ENCODE measurements around the gene NELFCD.
"Not testable (repeated sequence)": the region's sequence is repeated elsewhere in the genome, so short reads cannot be mapped to it uniquely, and the experiment has no call there.

The NELFCD gene

GRCh38 chr20:58982406-58983114, 1.5 kb downstream of the NELFCD start:
- Histone ChIP-seq H3K9me3 (ENCODE audit: insufficient read depth, low read length) (no peaks in the 10 kb centered on the region), H3K9ac (ENCODE audit: insufficient read length, low read depth) (no peak overlapping the region), H3K27me3 (ENCODE audit: insufficient read depth, insufficient read length) (no peaks in the 10 kb centered on the region), H3K4me3 (ENCODE audit: insufficient read length, low read depth) (no peak overlapping the region), H3K36me3 (ENCODE audit: insufficient read depth, insufficient read length, low read length) (peaks cover 37% of the 10 kb centered on the region), H3K4me1 (ENCODE audit: insufficient read depth, insufficient read length) (peaks cover 5% of the 10 kb centered on the region)
- no peak for TF ChIP-seq SUZ12 (IDR thresholded peaks at IDR 0.05; ENCODE audit: extremely low read depth, insufficient read depth, insufficient read length)
- DNase-seq (ENCODE audit: low read depth, low spot score), result no peak

GRCh38 chr20:58983115-58983468, 2.0 kb downstream of the NELFCD start:
- peaks cover 42% of the 10 kb centered on the region for H3K36me3 ChIP-seq (ENCODE audit: insufficient read depth, insufficient read length, low read length)
- not testable (repeated sequence) for H3K4me3 ChIP-seq (ENCODE audit: insufficient read length, low read depth); H3K9ac ChIP-seq (ENCODE audit: insufficient read length, low read depth); H3K4me1 ChIP-seq (ENCODE audit: insufficient read depth, insufficient read length); DNase-seq (ENCODE audit: low read depth, low spot score); H3K27me3 ChIP-seq (ENCODE audit: insufficient read depth, insufficient read length); H3K9me3 ChIP-seq (ENCODE audit: insufficient read depth, low read length)

DNA sequence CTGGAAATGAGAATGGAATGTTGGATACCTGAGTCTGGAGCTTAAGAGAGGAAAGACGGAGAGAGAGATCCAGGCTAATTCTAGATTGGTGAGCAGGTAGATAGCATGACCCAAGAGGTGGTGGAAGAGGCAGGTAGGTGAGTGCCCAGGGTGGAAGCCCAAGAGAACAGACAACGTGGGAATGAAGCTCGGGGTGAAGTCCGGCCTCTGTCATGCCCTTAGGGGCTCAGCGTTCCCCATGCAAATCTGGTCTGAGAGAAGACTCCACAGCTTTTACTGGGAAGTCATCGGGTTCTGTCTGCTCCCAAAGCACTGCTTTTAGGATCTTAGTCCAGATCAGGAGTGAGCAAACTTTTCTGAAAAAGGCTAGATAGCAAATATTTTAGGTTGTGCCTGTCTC, 3.6 kb downstream of the NELFCD start:
- H3K4me3 ChIP-seq (ENCODE audit: insufficient read length, low read depth), result no peak overlapping the region
- H3K9me3 ChIP-seq (ENCODE audit: insufficient read depth, low read length), result no peaks in the 10 kb centered on the region
- DNase-seq (ENCODE audit: low read depth, low spot score), result no peak
- H3K36me3 ChIP-seq (ENCODE audit: insufficient read depth, insufficient read length, low read length), result peaks cover 58% of the 10 kb centered on the region
- H3K27me3 ChIP-seq (ENCODE audit: insufficient read depth, insufficient read length), result no peaks in the 10 kb centered on the region
- peaks cover 5% of the 10 kb centered on the region for H3K4me1 ChIP-seq (ENCODE audit: insufficient read depth, insufficient read length)
- no peak overlapping the region for H3K9ac ChIP-seq (ENCODE audit: insufficient read length, low read depth)
- TF ChIP-seq ZNF274 (IDR thresholded peaks at IDR 0.05; ENCODE audit: low read depth, low read length), result no peak
- TF ChIP-seq SUZ12 (IDR thresholded peaks at IDR 0.05; ENCODE audit: extremely low read depth, insufficient read depth, insufficient read length), result no peak
- TF ChIP-seq YY1 (IDR thresholded peaks at IDR 0.05; ENCODE audit: insufficient read depth, insufficient read length), result no peak

DNA sequence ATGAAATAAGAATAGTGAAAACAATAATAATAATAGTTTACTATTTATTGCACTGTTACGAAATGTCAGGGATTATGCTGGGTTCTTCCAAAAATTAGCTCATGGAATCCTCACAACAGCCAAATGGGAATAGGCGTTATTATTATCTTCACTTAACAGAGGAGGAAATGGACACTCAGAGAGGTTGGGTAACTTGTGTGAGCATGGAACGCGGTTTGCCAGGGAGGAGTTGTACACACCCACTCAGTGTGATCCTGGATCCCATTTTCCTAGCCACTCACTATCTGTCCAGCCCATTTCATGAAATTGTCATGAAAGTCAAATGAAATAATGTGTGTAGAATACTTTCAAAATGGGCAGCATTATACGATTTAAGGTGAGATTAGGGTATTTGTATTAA, 4.6 kb downstream of the NELFCD start:
- H3K36me3 ChIP-seq (ENCODE audit: insufficient read depth, insufficient read length, low read length), result peaks cover 67% of the 10 kb centered on the region
- peaks cover 5% of the 10 kb centered on the region for H3K4me1 ChIP-seq (ENCODE audit: insufficient read depth, insufficient read length)
- no peak overlapping the region for H3K4me3 ChIP-seq (ENCODE audit: insufficient read length, low read depth)
- no peak for TF ChIP-seq YY1 (IDR thresholded peaks at IDR 0.05; ENCODE audit: insufficient read depth, insufficient read length)
- no peak for TF ChIP-seq SUZ12 (IDR thresholded peaks at IDR 0.05; ENCODE audit: extremely low read depth, insufficient read depth, insufficient read length)
- no peak overlapping the region for H3K9ac ChIP-seq (ENCODE audit: insufficient read length, low read depth)
- H3K9me3 ChIP-seq (ENCODE audit: insufficient read depth, low read length), result no peaks in the 10 kb centered on the region
- no peak for DNase-seq (ENCODE audit: low read depth, low spot score)
- no peaks in the 10 kb centered on the region for H3K27me3 ChIP-seq (ENCODE audit: insufficient read depth, insufficient read length)

DNA sequence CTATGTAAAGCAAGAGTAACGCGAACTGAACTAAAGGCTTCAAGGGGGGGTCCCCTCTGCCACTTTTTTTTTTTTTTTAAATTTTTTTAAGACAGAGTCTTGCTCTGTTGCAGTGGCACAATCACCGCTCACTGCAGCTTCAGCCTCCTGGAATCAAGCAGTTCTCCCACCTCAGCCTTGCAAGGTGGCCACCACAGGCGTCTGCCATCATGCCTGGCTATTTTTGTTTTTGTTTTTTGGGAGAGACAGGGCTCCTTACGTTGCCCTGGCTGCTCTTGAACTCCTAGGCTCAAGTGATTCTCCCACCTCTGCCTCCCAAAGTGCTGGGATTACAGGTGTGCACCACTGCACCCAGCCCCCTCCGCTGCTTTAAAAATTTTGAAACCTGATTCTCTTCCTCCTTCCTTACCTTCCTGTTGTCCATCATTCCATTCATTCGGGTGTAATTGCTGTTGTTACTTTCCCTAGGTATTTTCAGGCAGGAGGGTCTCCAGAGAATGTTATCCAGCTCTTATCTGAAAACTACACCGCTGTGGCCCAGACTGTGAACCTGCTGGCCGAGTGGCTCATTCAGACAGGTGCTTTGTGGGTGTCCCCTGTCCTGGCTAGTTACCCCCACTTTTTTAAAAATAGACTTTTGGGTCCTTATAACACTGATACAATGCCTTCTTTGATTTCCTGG, 5.4 kb downstream of the NELFCD start:
- no peaks in the 10 kb centered on the region for H3K27me3 ChIP-seq (ENCODE audit: insufficient read depth, insufficient read length)
- no peak overlapping the region for H3K9ac ChIP-seq (ENCODE audit: insufficient read length, low read depth)
- no peak overlapping the region for H3K4me3 ChIP-seq (ENCODE audit: insufficient read length, low read depth)
- DNase-seq (ENCODE audit: low read depth, low spot score), result no peak
- no peaks in the 10 kb centered on the region for H3K9me3 ChIP-seq (ENCODE audit: insufficient read depth, low read length)
- peaks cover 5% of the 10 kb centered on the region for H3K4me1 ChIP-seq (ENCODE audit: insufficient read depth, insufficient read length)
- peaks cover 74% of the 10 kb centered on the region for H3K36me3 ChIP-seq (ENCODE audit: insufficient read depth, insufficient read length, low read length)
- no peak for TF ChIP-seq YY1 (IDR thresholded peaks at IDR 0.05; ENCODE audit: insufficient read depth, insufficient read length)
- TF ChIP-seq SUZ12 (IDR thresholded peaks at IDR 0.05; ENCODE audit: extremely low read depth, insufficient read depth, insufficient read length), result no peak
- TF ChIP-seq ZNF274 (IDR thresholded peaks at IDR 0.05; ENCODE audit: low read depth, low read length), result no peak

DNA sequence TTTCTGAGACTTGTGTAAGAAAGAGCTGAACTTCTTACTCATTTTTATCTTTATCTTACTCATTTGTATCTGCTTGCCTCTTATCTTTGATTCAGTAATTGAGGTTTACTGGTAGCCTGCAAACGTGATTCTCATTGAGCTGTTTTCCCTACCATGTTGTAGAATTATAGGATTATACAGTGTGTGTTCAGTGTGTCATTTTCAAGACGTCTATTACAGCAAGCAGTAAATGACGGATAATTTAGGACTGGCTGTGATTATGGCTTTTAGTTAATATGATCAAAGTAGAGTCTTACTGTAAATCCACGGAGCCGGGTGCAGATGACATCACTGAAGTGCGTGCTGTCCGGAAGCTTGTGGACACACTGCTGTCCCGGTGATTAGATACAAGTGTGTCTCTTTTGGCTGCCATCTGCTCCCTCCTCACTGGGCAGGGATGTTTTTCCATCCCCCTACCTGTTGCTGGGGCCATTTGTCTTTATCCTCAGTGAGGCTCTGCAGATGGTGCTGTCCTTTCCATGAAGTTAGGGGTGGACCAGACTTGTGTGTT, 6.0 kb downstream of the NELFCD start:
- H3K36me3 ChIP-seq (ENCODE audit: insufficient read depth, insufficient read length, low read length), result peaks cover 81% of the 10 kb centered on the region
- DNase-seq (ENCODE audit: low read depth, low spot score), result no peak
- H3K4me1 ChIP-seq (ENCODE audit: insufficient read depth, insufficient read length), result peaks cover 5% of the 10 kb centered on the region
- no peak overlapping the region for H3K4me3 ChIP-seq (ENCODE audit: insufficient read length, low read depth)
- no peaks in the 10 kb centered on the region for H3K9me3 ChIP-seq (ENCODE audit: insufficient read depth, low read length)
- no peaks in the 10 kb centered on the region for H3K27me3 ChIP-seq (ENCODE audit: insufficient read depth, insufficient read length)
- no peak for TF ChIP-seq YY1 (IDR thresholded peaks at IDR 0.05; ENCODE audit: insufficient read depth, insufficient read length)
- no peak for TF ChIP-seq SUZ12 (IDR thresholded peaks at IDR 0.05; ENCODE audit: extremely low read depth, insufficient read depth, insufficient read length)
- no peak for TF ChIP-seq ZNF274 (IDR thresholded peaks at IDR 0.05; ENCODE audit: low read depth, low read length)
- H3K9ac ChIP-seq (ENCODE audit: insufficient read length, low read depth), result no peak overlapping the region

DNA sequence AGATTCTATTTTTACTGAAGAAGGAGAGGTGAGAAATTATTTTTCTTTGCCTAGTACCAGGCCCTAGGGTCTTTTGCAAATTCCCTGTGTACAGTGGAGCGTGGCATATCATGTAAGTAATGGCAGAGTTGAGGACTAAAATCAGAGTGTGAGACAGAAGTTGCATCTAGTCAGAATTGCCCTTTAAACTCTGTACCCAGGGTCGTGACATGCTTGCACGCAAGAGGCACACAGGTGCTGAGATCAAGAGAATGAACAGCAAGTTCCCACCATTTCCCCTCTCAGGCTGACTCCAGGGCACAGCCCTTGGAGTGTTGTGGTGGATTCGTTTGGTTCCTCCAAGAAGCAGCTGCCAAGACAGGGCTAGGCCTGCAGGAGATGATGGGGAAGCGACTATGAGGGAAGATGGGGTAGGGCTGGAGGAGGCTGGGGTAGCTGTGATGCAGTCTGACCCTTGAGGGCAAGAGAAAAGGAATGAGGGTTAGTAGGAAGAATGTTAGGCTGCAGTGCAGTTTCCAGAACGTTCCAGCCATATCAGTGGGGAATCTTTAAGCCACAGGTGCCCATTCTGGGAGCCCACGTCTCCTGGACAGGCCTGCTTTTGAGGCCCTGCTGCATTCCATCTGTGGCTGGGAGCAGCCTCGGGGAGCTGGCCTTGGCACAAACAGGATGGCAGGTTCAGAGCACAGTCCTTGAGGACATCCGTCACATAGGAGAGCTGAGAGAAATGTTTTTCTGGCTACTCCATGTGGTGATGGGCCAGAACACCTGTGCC, 6.9 kb downstream of the NELFCD start:
- DNase-seq (ENCODE audit: low read depth, low spot score), result no peak
- H3K36me3 ChIP-seq (ENCODE audit: insufficient read depth, insufficient read length, low read length), result peaks cover 83% of the 10 kb centered on the region
- H3K4me1 ChIP-seq (ENCODE audit: insufficient read depth, insufficient read length), result no peaks in the 10 kb centered on the region
- H3K4me3 ChIP-seq (ENCODE audit: insufficient read length, low read depth), result no peak overlapping the region
- TF ChIP-seq SUZ12 (IDR thresholded peaks at IDR 0.05; ENCODE audit: extremely low read depth, insufficient read depth, insufficient read length), result no peak
- TF ChIP-seq YY1 (IDR thresholded peaks at IDR 0.05; ENCODE audit: insufficient read depth, insufficient read length), result no peak
- TF ChIP-seq ZNF274 (IDR thresholded peaks at IDR 0.05; ENCODE audit: low read depth, low read length), result no peak
- no peaks in the 10 kb centered on the region for H3K27me3 ChIP-seq (ENCODE audit: insufficient read depth, insufficient read length)
- no peak overlapping the region for H3K9ac ChIP-seq (ENCODE audit: insufficient read length, low read depth)
- no peaks in the 10 kb centered on the region for H3K9me3 ChIP-seq (ENCODE audit: insufficient read depth, low read length)
